ENCODE data around the gene CXorf58.
A peak's percentile ranks its signal among the peaks of the same experiment; 100 is the strongest.

Gene CXorf58

DNA sequence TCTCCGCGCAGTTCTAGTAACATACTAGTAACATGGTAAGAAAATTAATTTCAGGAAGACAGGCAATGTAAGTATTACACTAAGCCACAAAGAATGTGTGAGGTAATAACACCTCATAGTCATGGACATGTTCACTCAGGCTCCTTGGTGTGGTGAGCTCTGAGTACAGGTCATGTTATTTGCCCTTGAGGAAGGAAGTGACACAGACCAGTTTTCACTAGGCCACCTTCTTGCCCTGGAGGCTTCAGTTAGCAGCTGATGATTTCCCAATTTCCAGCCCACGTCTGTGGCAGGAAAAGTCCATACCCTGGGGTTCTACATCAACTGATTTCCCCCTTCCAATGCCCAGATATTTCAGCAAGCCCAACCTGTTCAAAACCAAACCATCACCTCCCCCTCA is 6.7 kb upstream of the CXorf58 start:
- DNase-seq, result peak; percentile 73 to 80

DNA sequence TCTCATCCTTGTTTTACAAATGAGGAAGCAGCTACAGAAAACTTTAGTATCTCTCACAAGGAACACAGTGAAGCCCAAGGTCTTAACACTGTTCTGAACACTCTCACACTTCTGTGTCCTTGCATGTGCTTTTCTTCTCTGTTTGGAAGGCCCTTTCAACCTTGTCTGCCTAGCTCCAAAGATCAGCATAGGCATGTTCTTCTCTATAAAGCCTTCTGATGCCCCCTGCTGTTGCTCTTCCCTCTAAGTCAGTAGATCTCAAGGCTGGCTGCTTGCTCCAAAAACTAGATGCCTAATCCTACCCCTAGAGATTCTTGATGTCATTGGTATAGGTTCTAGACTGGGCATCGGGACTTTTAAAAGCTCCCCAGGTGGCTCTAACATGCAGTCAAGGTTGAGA is 6.0 kb upstream of the CXorf58 start:
- peak; percentile 77 to 83 for DNase-seq

GRCh38 chrX:23902419-23902818 is 5.4 kb upstream of the CXorf58 start:
- peak; percentile 31 to 36 for DNase-seq

- no peak for DNase-seq
These were observed 3.7 kb upstream of the CXorf58 start for GRCh38 chrX:23904096-23904495.

DNA sequence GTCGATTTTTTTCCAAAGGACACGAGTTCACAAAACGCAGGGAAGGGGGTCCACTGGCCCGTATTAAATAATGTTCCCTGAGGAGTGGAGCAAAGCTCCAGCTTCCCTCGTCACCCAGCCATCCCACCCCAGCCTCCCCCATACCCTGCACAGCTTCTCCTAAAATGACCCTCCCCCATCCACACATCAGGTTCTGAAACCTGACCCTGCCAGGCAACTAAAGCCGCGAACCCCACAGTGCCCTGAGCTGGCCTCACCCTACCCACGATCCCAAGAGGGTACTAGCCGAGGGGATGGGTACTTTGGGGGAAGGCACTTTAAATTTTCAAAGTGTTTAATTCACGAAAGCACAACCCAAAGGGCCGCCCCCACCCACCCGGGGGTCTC is 702 bp upstream of the CXorf58 start:
- no peak for DNase-seq

DNA sequence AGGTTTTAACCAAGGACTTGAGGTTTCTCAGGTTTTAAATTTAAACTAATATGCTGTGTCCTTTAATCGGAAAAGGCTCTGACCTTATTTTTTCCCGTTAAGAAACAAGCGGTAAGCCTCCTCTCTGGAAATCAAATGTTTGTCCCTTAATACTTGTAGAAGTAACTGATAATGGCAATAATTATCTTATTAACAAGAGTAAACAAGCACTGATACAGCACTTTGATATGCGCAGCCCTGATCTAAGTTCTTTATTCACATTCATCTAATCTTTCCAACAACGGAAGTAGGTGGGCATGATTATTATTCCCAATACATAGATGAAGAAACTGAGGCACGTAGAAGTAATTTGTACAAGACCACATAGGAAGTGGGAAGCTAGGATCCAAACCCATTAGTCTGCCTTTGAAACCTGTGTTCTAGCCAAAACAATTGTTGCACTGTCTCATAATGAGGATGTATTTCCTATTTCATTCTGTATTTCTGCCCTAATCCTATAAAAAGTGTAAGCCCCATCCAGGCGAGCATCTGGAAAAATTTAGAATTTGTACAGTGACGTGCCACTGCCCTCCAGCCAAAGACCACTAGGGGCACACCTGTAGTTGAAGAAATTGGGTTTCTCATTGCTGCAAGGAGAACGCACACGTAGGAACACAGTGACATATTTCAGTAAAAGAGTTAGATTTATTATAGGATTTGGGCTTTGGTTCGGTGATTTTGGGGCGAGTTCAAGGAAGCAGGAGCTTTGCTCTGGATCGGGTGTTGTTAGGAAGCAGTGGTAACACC is 606 bp downstream of the CXorf58 start:
- no peak for DNase-seq

DNA sequence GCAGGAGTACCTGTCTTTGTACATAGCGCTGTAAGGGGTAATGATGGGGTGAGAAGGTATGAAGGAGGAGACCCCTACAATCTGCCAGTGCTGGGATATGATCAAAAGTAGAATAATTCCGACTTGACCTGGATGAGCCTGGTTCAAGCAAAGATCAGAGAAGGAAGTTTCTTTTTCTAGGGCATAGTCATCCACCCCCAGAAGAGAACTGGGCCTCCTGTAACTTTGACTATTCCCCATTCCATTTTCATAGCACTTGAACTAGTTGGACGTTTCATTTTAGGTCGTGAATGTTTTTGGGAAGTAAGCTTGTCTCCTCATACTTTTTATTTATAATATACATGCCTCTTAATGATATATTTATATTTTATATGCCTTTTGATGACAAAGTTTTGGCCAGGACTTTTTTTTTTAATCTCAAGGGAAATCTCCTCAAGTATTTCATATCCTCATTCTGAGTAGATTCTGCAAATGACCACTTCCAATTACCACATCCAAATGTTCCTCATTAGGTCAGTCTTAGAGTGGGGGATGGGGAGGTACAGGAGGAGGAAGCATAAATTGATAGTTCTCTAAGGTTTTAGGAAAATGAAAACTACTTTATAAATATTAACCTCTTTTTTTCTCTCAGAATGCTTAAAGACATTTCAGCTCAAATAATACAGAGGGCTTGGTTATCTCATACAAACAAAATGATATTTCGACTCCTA is 3.5 kb downstream of the CXorf58 start:
- peak in 1 of 2 experiments; percentile 6 for DNase-seq

- DNase-seq, result no peak
These were observed 11.3 kb downstream of the CXorf58 start for GRCh38 chrX:23919148-23919547.

DNA sequence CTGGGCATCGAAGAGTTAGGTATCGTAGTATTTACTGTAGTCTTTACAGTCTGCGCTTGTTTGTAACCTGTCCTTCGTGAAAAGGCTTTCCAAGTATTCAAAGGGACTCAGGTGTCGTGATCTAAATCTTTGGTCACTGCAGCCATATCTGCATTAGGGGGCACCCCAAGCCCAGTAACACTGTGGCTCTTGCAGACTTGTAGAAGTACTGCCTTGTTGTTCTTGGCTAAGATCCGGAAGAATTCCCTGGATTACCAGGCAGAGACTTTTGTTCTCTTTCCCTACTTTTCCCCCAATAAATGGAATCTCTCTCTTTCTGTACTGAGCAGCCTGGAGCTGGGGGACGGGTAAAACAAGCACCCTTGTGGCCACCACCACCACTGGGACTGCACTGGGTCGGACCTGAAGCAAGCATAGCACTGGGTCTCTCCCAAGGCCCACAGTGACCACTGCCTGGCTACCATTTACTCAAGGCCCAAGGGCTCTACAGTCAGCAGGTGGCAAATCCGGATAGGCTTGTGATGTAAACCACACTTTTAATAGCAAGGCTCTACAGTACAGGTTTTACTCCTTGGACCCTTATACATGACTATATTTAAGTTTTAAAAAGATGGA is 12.0 kb downstream of the CXorf58 start:
- DNase-seq, result no peak

GRCh38 chrX:23926015-23926414 is 18.2 kb downstream of the CXorf58 start:
- DNase-seq, result no peak

- DNase-seq, result peak in 1 of 2 experiments; percentile 11
These were observed 23.2 kb downstream of the CXorf58 start for GRCh38 chrX:23930894-23931604.

DNA sequence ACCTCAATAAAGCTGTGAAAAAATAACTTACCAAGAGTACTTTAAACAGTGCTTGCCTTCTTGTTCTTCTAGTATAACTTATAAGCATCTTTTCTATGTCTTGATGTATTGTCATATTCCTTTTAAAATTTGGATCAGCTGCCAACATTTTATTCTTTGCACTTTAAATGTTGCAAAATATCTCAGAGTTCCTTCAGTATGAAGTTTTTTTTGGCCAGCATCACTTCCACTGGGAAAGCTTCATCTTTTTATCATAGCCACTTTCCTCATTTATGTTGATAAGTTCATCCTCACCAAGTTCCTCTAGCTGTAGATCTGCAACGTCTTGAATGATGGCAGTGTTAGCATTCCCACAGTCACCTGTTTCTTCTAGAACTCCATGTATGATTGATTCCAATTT is 24.2 kb downstream of the CXorf58 start:
- no peak for DNase-seq

DNA sequence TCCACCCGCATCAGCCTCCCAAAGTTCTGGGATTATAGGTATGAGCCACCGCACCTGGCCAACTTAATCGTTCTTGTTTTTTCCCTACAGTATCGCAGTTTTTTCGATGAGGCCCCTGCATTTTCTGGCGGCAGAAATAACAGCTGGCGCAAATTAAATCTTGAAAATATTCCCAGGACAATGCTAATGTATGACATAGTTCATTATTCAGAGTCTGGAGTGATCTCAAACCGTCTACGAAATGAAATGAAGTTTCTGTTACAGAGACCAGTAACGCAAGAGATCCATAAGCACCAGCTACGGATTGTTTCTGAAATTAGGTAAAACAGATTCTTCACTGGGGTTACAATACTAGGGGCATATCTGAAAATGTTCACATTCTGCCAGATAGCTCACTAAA is 27.3 kb downstream of the CXorf58 start:
- no peak for DNase-seq

GRCh38 chrX:23936180-23936579 is 28.4 kb downstream of the CXorf58 start:
- no peak for DNase-seq

DNA sequence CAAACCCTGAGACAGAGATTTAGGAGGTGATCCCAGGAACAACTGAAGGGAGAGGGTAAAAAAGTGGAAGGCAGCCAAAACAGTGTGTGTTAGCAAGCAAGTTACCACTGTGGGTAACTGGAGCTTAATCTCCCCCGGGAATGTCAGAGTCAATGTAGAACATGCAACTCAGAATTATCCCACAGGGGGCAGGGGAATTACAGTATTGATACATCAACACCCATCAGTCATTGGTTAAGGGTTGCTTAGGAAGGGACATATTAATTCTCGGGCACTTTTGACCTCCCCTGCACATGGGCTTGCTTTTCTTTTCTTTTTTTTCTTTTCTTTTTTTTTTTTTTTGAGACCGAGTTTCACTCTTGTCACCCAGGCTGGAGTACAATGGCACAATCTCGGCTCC is 29.3 kb downstream of the CXorf58 start:
- no peak for DNase-seq

DNA sequence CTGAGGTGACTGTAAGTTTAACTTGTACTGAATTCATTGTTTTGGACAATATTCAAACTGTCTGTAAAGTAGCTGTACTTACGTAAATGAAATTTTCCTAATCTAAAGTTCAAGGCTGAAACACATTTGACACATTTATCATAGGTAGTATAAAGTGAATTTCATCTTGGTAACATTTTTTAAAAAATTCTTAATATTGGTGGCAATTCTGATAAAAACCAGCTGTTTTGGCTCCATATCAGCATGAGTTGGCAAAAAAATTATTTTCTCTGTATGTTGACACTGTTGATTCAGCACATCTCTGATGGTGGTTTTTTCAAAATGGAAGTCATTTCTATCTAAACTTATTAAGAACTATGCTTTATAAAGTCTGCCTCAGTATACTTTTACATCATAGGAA is 30.9 kb downstream of the CXorf58 start:
- DNase-seq, result no peak

GRCh38 chrX:23939203-23939602 is 31.4 kb downstream of the CXorf58 start:
- DNase-seq, result no peak

GRCh38 chrX:23944234-23944633 is 36.4 kb downstream of the CXorf58 start:
- DNase-seq, result no peak

- no peak for DNase-seq
These were observed 37.4 kb downstream of the CXorf58 start for GRCh38 chrX:23945206-23945605.

DNA sequence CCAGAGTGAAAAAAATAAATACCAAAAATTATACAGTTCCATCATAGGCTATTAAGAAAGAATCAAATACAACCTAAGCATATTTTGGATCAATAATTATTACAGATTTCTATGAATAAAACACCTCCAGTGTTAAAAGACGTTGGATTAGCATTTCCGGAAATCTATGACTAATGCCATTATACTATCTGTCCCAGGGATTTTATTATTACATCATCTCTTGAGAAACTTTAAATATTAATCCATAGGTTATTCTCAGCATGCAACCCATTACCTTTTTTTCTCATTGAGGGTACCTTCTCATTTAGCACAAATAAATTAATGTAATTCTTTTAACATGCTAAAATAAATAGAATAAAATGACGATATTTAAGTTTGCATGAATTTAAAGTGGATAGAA is 44.6 kb downstream of the CXorf58 start:
- no peak for DNase-seq

GRCh38 chrX:23952984-23953907 is 45.4 kb downstream of the CXorf58 start:
- peak; percentile 58 to 63 for DNase-seq

DNA sequence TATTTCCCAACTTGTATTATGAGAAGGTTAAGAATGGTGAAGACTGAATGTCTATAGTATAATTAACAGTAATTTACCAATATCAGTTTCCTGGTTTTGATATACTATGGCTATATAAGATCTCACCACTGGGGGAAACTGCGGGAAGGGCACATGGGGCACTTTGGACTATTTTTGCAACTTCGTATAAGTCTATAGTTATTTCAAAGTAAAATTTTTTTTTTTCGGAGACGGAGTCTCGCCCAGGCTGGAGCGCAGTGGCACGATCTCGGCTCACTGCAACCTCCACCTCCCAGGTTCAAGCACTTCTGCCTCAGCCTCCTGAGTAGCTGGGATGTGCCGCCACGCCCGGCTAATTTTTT is 46.1 kb downstream of the CXorf58 start:
- peak; percentile 0 to 1 for DNase-seq
